ENCODE data around the gene THUMPD1.
"Not testable (repeated sequence)": the region's sequence is repeated elsewhere in the genome, so short reads cannot be mapped to it uniquely, and the experiment has no call there.

THUMPD1 gene

DNA sequence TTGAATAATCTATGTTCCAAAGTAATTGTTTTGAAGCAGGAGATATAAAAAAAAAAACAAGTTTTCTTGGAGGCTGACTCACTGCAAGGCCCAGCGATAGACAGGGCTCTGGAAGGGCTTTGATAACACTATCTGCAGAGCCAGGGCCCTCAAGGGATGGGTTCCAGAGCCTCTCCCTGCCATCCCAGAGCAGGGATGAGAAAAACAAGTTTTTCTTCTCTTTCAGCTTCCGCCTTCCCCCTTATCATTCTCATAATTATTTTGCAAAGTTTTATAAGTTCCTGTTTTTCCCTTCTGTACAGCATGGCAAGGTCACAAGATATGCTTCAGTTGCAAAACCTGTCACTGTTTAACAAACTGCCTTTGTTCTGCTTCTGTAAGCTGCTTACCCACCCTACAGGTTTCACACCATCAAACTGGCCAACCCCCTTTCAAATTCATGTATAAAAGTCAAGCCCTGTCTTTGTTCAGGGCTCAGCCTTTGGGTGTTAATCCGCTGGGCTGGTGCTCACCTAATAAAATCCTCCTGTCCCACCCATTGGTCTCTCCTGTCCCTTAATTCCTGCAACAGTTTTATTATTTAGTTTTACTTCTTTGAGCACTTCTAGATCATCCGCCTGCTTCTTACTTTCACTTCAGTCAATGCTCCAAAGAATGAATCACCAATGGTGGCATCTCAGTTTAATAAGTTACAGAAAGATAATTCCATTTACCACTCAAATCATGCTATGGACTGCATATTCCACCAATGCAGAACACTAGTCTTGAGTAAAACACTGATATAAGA is 5.6 kb upstream of the THUMPD1 start:
- DNase-seq (ENCODE audit: low read depth), result no peak

DNA sequence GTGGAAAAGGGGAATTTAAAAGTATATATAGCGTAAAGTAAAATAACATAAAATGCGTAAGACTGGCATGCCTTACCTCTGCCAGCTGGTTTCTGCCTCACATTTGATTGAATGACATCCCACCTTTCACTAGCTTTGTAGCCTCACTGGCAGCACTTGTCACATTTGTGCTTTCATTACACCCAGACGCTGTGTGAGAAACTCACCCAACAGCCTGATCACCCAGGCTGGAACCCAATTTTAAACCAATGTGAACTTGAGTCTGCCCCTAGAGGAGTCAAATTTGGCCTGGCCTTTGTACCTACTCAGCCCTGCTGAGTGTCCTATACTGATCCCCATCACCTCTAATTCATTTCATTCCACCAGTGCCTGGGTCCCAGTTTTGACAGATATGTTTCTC is 4.8 kb upstream of the THUMPD1 start:
- DNase-seq (ENCODE audit: low read depth), result no peak

GRCh38 chr16:20744922-20745440 is 3.4 kb upstream of the THUMPD1 start:
- no peak for DNase-seq (ENCODE audit: low read depth)

DNA sequence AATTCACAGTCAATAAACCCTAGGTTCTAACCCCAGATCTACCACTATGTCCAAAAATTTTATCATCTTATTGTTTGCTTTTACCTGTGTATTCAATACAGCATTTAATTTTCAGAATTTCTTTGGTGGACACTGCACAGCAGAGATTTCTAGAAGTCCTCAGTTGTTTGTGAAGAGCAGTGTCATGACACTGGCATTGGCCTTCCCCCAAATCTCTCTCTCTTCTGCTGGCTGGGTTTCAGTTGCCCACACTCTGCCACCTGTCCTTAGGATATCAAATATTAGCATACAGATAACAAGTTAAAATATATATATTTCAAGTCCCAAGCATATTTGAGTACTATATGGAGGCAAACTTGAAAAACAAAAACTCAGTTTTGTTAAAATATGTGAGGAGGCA is 2.0 kb upstream of the THUMPD1 start:
- no peak for DNase-seq (ENCODE audit: low read depth)

DNA sequence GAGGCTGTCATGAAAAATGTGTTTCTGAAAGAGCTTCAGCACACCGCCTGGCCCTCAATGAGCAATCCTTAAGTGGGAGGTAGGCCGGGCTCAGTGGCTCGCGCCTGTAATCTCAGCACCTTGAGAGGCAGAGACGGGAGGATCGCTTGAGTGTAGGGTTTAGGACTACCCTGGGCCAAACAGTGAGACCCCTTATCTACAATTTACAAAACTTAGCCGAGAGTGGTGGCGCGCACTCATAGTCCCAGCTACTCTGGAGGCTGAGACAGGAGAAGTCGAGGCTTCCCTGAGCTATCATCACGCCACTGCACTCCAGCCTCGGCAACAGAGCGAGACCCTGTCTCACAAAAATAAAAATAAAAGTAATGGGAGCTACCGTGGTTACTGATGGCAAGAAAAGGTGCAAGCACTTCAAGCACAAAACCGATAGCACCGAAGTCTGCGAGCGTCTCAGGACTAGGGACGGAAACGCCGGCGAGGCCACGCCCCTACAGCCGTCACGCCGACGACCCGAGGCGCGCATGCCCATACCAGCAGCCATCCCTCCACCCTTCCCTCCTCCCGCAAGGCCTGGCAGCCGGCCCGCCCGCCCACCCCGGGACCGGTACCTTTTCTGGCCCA is 607 bp downstream of the THUMPD1 start:
- peak; percentile 83 for DNase-seq (ENCODE audit: low read depth)

GRCh38 chr16:20740007-20740883 is 1.4 kb downstream of the THUMPD1 start:
- DNase-seq (ENCODE audit: low read depth), result peak; percentile 11

- DNase-seq (ENCODE audit: low read depth), result no peak
These were observed 6.1 kb downstream of the THUMPD1 start for GRCh38 chr16:20735490-20735889.

DNA sequence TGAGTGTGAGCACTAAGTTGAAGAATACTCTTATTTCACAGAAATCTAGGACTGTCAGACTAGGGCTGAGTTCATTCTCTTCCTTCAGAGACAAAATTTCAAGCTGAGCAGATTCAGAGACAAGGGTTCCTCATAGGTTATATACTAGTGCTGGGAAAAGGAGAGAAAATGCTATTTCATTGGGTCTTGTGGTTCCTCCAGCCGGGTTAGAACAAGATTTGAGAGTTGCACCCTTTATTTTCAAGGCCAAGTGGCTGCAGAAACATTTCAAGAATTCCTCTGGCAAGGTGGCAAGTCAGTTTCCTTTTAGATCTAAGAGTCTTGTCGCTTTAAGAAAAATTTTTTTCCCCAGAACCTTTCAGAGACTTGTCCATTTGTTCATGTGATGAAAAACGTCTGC is 6.8 kb downstream of the THUMPD1 start:
- DNase-seq (ENCODE audit: low read depth), result no peak

- no peak for DNase-seq (ENCODE audit: low read depth)
These were observed 7.6 kb downstream of the THUMPD1 start for GRCh38 chr16:20734056-20734455.

DNA sequence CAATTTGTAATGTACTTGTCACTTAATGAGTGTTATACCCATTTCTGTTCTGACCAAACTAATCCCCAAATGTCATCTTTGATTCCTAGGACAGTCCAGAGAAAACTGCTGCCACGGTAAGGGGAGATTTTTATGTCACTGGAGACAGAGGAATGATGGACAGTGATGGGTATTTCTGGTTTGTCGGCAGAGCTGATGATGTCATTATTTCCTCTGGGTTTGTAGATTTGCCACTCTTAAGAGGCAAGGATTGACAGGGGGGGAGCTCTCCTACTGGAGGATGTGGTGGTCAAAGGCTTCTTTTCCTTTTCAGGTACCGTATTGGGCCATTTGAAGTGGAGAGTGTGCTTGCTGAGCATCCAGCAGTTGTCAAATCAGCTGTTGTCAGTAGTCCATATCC is 12.5 kb downstream of the THUMPD1 start:
- no peak for DNase-seq (ENCODE audit: low read depth)

DNA sequence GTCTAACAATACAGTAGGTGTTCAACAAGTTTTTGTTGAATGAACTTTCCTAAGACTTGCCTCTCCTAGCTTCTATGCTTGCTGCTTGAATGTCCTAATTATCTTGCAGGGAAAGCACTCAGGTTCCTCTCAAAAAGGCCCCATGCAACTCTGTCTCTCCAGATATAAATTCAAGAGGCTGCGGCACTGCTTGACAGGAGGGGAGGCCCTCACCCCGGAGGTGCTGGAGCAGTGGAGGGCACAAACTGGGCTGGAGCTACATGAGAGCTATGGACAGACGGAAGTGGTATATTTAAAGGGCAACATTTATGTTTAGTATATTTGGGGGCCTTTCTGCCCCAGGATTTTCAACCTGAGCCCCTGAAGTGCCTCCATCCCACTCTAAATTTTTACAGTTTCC is 14.4 kb downstream of the THUMPD1 start:
- no peak for DNase-seq (ENCODE audit: low read depth)

GRCh38 chr16:20726661-20727060 is 15.0 kb downstream of the THUMPD1 start:
- DNase-seq (ENCODE audit: low read depth), result no peak

- DNase-seq (ENCODE audit: low read depth), result no peak
These were observed 21.4 kb downstream of the THUMPD1 start for GRCh38 chr16:20720251-20720650.

DNA sequence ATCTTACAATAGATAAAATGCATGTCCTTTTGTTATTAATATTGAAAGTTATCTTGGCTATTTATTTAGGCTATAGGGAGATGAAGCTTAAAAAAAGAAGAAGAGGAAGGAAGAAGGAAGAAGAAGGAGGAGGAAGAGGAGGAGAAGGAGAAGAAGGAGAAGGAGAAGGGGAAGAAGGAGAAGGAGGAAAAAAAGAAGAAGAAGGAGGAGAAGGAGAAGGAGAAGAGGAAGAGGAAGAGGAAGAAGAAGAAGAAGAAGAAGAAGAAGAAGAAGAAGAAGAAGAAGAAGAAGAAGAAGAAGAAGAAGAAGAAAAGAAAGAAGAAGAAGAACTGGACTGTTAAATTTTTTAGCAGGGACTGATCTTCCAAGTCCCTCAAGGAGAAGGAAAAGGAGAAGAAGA is 23.9 kb downstream of the THUMPD1 start:
- DNase-seq (ENCODE audit: low read depth), result not testable (repeated sequence)

DNA sequence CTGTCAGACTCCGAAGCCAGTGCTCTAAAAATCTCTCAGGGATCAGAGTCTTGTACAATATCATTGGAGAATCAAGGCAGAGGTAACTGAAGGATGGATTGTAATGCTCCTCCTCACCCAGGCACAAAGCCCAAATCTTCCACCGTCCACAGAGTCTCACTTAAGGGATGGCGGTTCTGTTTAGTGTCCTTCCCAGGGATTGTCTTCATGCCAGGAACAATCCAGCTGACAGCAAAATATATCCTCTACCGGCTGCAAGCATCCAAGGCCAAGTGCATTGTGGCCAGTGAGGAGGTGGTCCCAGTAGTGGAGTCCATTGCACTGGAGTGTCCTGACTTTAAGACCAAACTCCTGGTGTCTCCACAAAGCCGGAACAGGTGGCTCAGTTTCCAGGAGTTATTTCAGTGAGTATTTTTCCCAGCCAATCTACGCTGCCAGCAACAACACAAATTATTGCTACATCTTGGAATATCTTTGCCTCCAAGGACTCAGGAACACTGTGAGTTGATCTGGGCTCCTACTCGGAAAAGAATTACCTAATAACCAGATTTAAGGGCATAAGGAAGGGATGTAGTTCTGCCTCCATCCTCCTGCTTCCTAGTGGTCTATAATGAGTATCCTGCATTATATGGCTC is 30.2 kb downstream of the THUMPD1 start:
- DNase-seq (ENCODE audit: low read depth), result no peak

GRCh38 chr16:20708129-20708528 is 33.5 kb downstream of the THUMPD1 start:
- not testable (repeated sequence) for DNase-seq (ENCODE audit: low read depth)

DNA sequence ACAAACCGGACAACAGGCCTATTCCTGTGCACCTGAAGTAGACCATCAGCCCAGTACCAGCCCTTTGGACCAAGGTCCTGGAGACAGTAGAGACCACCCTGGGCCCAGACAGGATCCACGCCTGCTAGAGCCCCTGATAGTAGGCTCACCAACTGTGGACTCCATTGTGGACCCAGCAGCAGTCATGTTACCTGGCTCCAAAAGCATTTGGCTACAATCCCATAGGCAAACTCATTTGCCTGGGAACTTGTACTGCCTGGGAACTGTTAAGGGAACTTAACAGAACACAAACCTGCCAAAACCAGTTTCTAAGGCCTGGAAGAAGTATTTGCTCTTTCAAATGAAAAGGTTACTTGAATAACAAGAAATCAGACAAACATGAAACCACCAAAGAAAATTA is 34.2 kb downstream of the THUMPD1 start:
- DNase-seq (ENCODE audit: low read depth), result no peak

DNA sequence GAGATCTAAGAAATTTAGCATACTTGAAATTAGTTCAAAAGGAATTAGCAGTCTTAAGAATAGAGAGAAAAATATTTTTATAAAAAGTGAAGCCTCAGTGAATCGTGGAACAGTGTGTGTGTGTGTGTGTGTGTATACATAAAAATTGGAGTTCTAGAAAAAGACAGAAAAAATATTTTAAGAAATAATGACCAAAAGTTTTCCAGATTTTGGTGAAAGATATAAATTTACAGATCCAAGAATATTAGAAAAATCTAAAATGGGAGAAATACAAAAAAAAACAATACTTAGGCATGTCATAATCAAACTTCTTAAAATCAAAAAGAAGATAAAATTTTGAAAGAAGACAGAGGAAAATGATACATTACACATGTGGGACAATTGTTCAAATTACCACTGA is 35.6 kb downstream of the THUMPD1 start:
- not testable (repeated sequence) for DNase-seq (ENCODE audit: low read depth)

GRCh38 chr16:20704281-20704680 is 37.3 kb downstream of the THUMPD1 start:
- no peak for DNase-seq (ENCODE audit: low read depth)

DNA sequence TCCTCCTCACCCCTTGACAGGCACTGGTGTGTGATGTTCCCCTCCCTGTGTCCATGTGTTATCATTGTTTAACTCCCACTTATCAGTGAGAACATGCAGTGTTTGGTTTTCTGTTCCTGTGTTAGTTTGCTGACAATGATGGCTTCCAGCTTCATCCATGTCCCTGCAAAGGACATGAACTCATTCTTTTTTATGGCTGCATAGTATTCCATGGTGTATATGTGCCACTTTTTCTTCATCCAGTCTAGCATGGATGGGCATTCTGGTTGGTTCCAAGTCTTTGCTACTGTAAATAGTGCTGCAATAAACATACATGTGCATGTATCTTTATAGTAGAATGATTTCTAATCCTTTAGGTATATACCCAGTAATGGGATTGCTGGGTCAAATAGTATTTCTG is 39.9 kb downstream of the THUMPD1 start:
- not testable (repeated sequence) for DNase-seq (ENCODE audit: low read depth)

- DNase-seq (ENCODE audit: low read depth), result no peak
These were observed 45.0 kb downstream of the THUMPD1 start for GRCh38 chr16:20696618-20697017.

DNA sequence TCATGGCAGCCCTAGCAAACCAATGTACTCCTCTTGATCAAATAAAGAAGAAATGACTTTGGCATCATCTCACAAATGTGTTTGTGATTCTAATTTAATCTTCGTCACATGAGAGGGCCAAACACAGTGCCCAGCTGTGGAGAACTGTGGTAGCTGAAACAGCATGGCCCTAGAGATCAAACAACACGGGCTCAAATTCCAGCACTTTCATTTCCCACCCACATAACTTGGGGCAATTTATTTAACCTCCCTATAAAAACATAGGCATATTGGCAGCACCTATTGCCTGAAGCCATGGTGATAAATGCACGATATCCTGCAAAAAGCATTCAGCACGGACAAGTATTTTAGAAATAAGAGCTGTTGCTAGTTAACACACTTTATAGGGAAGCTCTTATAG is 46.6 kb downstream of the THUMPD1 start:
- no peak for DNase-seq (ENCODE audit: low read depth)
